ENCODE results near the gene CDKL2.

CDKL2 gene

DNA sequence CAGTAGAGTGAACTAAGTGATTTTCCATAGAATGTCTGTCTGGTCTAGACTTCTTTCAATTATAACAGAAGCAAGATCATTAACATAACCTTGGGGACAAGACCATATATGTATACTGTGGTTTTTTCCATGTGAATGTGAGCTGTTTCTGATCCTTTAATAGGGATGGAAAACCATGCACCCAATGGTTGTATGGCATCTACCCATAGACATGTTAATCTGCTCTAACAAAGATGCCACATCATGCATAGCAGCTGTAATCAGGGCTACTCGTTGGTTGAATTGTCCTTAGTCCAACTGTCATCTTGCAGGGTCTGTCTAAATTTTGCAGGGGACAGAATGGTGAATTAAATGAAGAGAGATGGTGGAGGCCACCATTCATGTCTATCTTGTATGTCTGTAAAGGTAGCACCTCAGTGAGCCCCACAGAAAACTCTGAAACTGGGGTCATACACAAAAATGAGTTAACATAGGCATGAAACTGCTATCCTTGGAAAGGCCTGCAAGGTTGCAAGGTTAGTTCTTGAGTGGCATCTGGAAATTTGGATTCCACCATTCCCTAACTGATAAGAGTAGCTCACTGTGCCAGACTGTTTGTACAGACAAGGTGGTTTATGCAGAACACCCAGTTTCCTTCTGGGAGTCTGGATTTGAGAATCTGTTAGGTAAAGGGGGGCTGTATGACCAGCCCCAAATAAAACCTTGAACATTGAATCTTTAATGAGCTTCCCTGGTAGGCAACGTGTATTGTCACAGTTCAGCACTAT, 99.6 kb downstream of the CDKL2 start:
- H3K4me3 ChIP-seq (ENCODE audit: low read length): no peak overlapping the region
- DNase-seq (ENCODE audit: low read depth): no peak
- TF ChIP-seq, protein P1, sequence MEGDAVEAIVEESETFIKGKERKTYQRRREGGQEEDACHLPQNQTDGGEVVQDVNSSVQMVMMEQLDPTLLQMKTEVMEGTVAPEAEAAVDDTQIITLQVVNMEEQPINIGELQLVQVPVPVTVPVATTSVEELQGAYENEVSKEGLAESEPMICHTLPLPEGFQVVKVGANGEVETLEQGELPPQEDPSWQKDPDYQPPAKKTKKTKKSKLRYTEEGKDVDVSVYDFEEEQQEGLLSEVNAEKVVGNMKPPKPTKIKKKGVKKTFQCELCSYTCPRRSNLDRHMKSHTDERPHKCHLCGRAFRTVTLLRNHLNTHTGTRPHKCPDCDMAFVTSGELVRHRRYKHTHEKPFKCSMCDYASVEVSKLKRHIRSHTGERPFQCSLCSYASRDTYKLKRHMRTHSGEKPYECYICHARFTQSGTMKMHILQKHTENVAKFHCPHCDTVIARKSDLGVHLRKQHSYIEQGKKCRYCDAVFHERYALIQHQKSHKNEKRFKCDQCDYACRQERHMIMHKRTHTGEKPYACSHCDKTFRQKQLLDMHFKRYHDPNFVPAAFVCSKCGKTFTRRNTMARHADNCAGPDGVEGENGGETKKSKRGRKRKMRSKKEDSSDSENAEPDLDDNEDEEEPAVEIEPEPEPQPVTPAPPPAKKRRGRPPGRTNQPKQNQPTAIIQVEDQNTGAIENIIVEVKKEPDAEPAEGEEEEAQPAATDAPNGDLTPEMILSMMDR (conservative IDR thresholded peaks at IDR 0.05; ENCODE audit: low read depth, low read length): no peak
